ENCODE measurements around the gene ZBTB8OS. TPM values are rescaled to one million over a fixed set of nuclear protein-coding genes. Genes with fewer than 3 reads are reported as not detected.

The ZBTB8OS gene
- total and polyA plus RNA-seq, 9 of the 15 experiments (the other 6 are each of a cell fraction or from before 2014, with no cell fraction given): 54.8 to 230 (median 107) TPM

DNA sequence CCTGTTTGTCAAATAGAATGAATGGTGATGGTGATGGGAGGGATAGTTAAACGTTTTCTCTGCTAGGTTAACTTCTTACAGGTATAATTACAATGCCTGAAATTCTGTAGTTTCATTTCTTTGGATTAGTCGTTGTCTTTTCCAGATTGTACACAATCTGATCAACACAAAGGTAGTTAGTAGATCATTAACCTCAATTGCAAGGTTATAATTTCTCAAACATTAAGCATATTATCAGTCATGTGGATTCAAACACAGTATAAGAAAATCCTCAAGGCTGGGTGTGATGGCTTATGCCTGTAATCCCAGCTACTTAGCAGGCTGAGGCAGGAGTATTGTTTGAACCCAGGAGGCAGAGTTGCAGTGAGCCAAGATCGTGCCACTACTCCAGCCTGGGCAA is 31.6 kb upstream of the ZBTB8OS start:
- CTCF ChIA-PET (ENCODE audit: low intra/inter-chr PET ratio): no interaction called here
- no TSS peak for BruUV-seq (replicated peaks)
- Histone ChIP-seq H3K9ac (ENCODE audit: insufficient read depth in 1 of 2, low read depth in 2 of 2, low read length in 2 of 2) (no peak overlapping the region), H2AFZ (ENCODE audit: low read depth, low read length) (no peak overlapping the region), H3K4me1 (replicated peaks in 1 of 2; ENCODE audit: control insufficient read depth in 2 of 2, insufficient read depth in 2 of 2, low read length in 2 of 2) (no peaks in the 10 kb centered on the region), H3K27me3 (ENCODE audit: control insufficient read depth in 2 of 2, insufficient read depth in 2 of 2, low read length in 2 of 2) (no peaks in the 10 kb centered on the region), H3K4me2 (ENCODE audit: insufficient read depth, low read length) (no peak overlapping the region), H3K79me2 (ENCODE audit: control insufficient read depth, insufficient read depth, low read length) (no peaks in the 10 kb centered on the region), H3K9me1 (ENCODE audit: control insufficient read depth, insufficient read depth, low read length) (no peaks in the 10 kb centered on the region), H3K36me3 (ENCODE audit: control insufficient read depth, insufficient read depth, low read length) (peaks cover 90% of the 10 kb centered on the region), H3K27ac (ENCODE audit: extremely low read depth, low read depth, low read length) (no peak overlapping the region), H3K9me3 (replicated peaks; ENCODE audit: control insufficient read depth, insufficient read depth, low read depth, low read length) (no peaks in the 10 kb centered on the region), H4K20me1 (replicated peaks; ENCODE audit: control insufficient read depth, insufficient read depth, low read length) (no peaks in the 10 kb centered on the region), H3K4me3 (no peak overlapping the region)
- DNase-seq (ENCODE audit: extremely low read depth in 1 of 4, low spot score in 3 of 4) (no peak), ATAC-seq (no peak), FAIRE-seq (no peak)
- in situ Hi-C loops (cut with MboI): no loop called here
- intact Hi-C loops (cut with micrococcal nuclease): no loop called here
- TF ChIP-seq THRAP3 (IDR thresholded peaks at IDR 0.05; ENCODE audit: borderline replicate concordance) (no peak), ELF2 (CRISPR knock-in tag; IDR thresholded peaks at IDR 0.05) (no peak), NR4A1 (CRISPR knock-in tag; IDR thresholded peaks at IDR 0.05) (no peak), NR4A1 (tag; IDR thresholded peaks at IDR 0.05) (no peak), RBM34 (IDR thresholded peaks at IDR 0.05; ENCODE audit: borderline replicate concordance, insufficient read depth, low read length) (no peak)
- TF ChIP-seq, protein P1, sequence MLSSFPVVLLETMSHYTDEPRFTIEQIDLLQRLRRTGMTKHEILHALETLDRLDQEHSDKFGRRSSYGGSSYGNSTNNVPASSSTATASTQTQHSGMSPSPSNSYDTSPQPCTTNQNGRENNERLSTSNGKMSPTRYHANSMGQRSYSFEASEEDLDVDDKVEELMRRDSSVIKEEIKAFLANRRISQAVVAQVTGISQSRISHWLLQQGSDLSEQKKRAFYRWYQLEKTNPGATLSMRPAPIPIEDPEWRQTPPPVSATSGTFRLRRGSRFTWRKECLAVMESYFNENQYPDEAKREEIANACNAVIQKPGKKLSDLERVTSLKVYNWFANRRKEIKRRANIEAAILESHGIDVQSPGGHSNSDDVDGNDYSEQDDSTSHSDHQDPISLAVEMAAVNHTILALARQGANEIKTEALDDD (IDR thresholded peaks at IDR 0.05): no peak
- WGBS (ENCODE audit: insufficient coverage, low coverage, missing lambda C conversion rate): 68% methylated on average over 3 of the region's 3 CpGs
- POLR2A ChIA-PET: no interaction called here

DNA sequence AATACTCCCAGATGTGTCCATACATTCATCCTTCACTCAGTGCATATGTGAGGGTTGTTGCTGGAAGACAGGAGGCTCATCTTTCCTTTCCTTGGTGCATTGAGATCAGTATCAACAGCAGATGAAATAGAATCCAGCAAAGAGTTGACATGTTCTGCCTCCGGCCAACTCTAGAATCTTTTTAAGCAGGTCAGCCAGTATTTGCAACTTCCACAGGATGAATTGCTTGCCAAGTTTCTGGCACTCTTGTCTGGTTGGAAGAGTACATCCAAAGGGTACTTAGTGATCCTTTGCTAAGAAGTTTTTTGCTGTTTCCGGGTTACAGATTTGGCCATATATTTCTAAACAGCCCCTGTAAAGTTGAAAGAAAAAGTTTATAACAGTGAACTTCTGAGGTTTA is 31.2 kb upstream of the ZBTB8OS start:
- Histone ChIP-seq H3K4me1 (replicated peaks in 1 of 2; ENCODE audit: control insufficient read depth in 2 of 2, insufficient read depth in 2 of 2, low read length in 2 of 2) (no peaks in the 10 kb centered on the region), H3K36me3 (ENCODE audit: control insufficient read depth, insufficient read depth, low read length) (peaks cover 95% of the 10 kb centered on the region), H3K9ac (ENCODE audit: insufficient read depth in 1 of 2, low read depth in 2 of 2, low read length in 2 of 2) (no peak overlapping the region), H3K27me3 (ENCODE audit: control insufficient read depth in 2 of 2, insufficient read depth in 2 of 2, low read length in 2 of 2) (no peaks in the 10 kb centered on the region), H3K4me3 (no peak overlapping the region), H3K27ac (ENCODE audit: extremely low read depth, low read depth, low read length) (no peak overlapping the region), H3K9me3 (replicated peaks; ENCODE audit: control insufficient read depth, insufficient read depth, low read depth, low read length) (no peaks in the 10 kb centered on the region), H3K4me2 (ENCODE audit: insufficient read depth, low read length) (no peak overlapping the region), H4K20me1 (replicated peaks; ENCODE audit: control insufficient read depth, insufficient read depth, low read length) (no peaks in the 10 kb centered on the region), H2AFZ (ENCODE audit: low read depth, low read length) (no peak overlapping the region), H3K79me2 (ENCODE audit: control insufficient read depth, insufficient read depth, low read length) (no peaks in the 10 kb centered on the region), H3K9me1 (ENCODE audit: control insufficient read depth, insufficient read depth, low read length) (no peaks in the 10 kb centered on the region)
- ATAC-seq (no peak), DNase-seq (ENCODE audit: extremely low read depth in 1 of 4, low spot score in 3 of 4) (no peak), FAIRE-seq (no peak)
- intact Hi-C loops (cut with micrococcal nuclease) (no loop called here), in situ Hi-C loops (cut with MboI) (no loop called here)
- BruUV-seq (replicated peaks): no TSS peak
- TF ChIP-seq HMGN3 (IDR thresholded peaks at IDR 0.05; ENCODE audit: borderline replicate concordance, extremely low read depth, insufficient read length, low read depth, low read length): no peak
- TF ChIP-seq ETS2 (tag; IDR thresholded peaks at IDR 0.05; ENCODE audit: borderline replicate concordance, poor library complexity, severe bottlenecking): no peak
- TF ChIP-seq, protein P2, sequence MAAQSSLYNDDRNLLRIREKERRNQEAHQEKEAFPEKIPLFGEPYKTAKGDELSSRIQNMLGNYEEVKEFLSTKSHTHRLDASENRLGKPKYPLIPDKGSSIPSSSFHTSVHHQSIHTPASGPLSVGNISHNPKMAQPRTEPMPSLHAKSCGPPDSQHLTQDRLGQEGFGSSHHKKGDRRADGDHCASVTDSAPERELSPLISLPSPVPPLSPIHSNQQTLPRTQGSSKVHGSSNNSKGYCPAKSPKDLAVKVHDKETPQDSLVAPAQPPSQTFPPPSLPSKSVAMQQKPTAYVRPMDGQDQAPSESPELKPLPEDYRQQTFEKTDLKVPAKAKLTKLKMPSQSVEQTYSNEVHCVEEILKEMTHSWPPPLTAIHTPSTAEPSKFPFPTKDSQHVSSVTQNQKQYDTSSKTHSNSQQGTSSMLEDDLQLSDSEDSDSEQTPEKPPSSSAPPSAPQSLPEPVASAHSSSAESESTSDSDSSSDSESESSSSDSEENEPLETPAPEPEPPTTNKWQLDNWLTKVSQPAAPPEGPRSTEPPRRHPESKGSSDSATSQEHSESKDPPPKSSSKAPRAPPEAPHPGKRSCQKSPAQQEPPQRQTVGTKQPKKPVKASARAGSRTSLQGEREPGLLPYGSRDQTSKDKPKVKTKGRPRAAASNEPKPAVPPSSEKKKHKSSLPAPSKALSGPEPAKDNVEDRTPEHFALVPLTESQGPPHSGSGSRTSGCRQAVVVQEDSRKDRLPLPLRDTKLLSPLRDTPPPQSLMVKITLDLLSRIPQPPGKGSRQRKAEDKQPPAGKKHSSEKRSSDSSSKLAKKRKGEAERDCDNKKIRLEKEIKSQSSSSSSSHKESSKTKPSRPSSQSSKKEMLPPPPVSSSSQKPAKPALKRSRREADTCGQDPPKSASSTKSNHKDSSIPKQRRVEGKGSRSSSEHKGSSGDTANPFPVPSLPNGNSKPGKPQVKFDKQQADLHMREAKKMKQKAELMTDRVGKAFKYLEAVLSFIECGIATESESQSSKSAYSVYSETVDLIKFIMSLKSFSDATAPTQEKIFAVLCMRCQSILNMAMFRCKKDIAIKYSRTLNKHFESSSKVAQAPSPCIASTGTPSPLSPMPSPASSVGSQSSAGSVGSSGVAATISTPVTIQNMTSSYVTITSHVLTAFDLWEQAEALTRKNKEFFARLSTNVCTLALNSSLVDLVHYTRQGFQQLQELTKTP (IDR thresholded peaks at IDR 0.05; ENCODE audit: low read depth in 1 of 2, partially characterized antibody in 2 of 2): no peak
- TF ChIP-seq RBM39 (optimal IDR thresholded peaks at IDR 0.05; ENCODE audit: low read depth, low read length): no peak
- ChIA-PET POLR2A (no interaction called here), CTCF (ENCODE audit: low intra/inter-chr PET ratio) (no interaction called here)
- WGBS (ENCODE audit: insufficient coverage, low coverage, missing lambda C conversion rate): 83% methylated on average over 2 of the region's 2 CpGs
